ENCODE results near the gene MIXL1. TPM values are rescaled to one million over a fixed set of nuclear protein-coding genes. Genes with fewer than 3 reads are reported as not detected.

Gene MIXL1
- total and polyA plus RNA-seq, 2 of the 13 experiments (the other 11 are each of a cell fraction or from before 2014, with no cell fraction given) = 7.6 to 18.5 TPM

DNA sequence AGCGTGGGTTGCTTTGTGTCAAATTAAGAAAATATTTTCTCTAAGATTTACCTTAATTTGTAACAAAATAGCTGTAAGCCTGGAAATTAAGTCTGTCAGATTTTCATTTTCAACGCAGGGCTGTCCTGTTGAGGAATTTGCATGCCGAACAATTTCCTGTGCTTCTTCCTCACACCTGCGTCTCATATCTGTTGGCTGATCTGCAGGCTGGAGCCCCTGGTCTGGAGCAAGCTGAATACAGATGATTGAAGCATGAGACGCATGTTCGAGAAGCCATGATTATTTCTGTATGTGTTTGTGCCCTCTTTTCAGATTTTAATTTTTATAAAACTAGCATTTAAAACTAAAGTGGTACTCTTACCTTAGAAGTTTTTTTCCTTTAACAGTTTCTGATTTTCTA, 9.8 kb downstream of the MIXL1 start:
- intact Hi-C loops (cut with micrococcal nuclease; ENCODE audit: unreplicated experiment) (no loop called here), in situ Hi-C loops (cut with HindIII; ENCODE audit: extremely low pct_ligation_motif_present, low pct_unique_long_range_greater_than_20kb) (no loop called here)
- ChIA-PET CTCF (ENCODE audit: low intra/inter-chr PET ratio, low total read pairs) (no interaction called here), POLR2A (no interaction called here)
- H3K4me2 ChIP-seq (ENCODE audit: low read depth, low read length) = no peak overlapping the region
- TF ChIP-seq, protein P1, sequence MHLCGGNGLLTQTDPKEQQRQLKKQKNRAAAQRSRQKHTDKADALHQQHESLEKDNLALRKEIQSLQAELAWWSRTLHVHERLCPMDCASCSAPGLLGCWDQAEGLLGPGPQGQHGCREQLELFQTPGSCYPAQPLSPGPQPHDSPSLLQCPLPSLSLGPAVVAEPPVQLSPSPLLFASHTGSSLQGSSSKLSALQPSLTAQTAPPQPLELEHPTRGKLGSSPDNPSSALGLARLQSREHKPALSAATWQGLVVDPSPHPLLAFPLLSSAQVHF (CRISPR knock-in tag; IDR thresholded peaks at IDR 0.05) = no peak
- no peak for TF ChIP-seq ZKSCAN1 (IDR thresholded peaks at IDR 0.05; ENCODE audit: low read length)
- H4K20me1 ChIP-seq (ENCODE audit: insufficient read depth, low read length) = no peaks in the 10 kb centered on the region
- peaks cover 10% of the 10 kb centered on the region for H3K4me1 ChIP-seq (ENCODE audit: insufficient read depth, low read length)
- no peak overlapping the region for H3K27ac ChIP-seq (ENCODE audit: extremely low read length, insufficient read depth, low read length)
- H3K79me2 ChIP-seq (ENCODE audit: insufficient read depth, low read length) = no peaks in the 10 kb centered on the region
- FAIRE-seq (no peak), ATAC-seq (no peak), DNase-seq (ENCODE audit: low spot score) (no peak)
- no peaks in the 10 kb centered on the region for H3K9me3 ChIP-seq (ENCODE audit: low read length)
- WGBS (ENCODE audit: low lambda C conversion rate) = 95% methylated on average over 6 of the region's 6 CpGs
- H3K4me3 ChIP-seq (replicated peaks in 1 of 3; ENCODE audit: insufficient read depth in 1 of 3, low read depth in 2 of 3, low read length in 3 of 3) = no peak overlapping the region
- H3K36me3 ChIP-seq (replicated peaks in 1 of 2; ENCODE audit: control insufficient read depth in 1 of 2, insufficient read depth in 2 of 2, low read length in 2 of 2) = peaks cover 0 to 18% of the 10 kb centered on the region in 2 experiments; a peak in 2 of 5 replicates
- H2AFZ ChIP-seq (ENCODE audit: low read length) = no peak overlapping the region
- no peak overlapping the region for H3K9ac ChIP-seq (ENCODE audit: insufficient read depth, low read depth, low read length)
- no peaks in the 10 kb centered on the region for H3K27me3 ChIP-seq (ENCODE audit: control insufficient read depth in 1 of 2, insufficient read depth in 2 of 2, low read length in 2 of 2)
- BruUV-seq (replicated peaks) = no TSS peak

DNA sequence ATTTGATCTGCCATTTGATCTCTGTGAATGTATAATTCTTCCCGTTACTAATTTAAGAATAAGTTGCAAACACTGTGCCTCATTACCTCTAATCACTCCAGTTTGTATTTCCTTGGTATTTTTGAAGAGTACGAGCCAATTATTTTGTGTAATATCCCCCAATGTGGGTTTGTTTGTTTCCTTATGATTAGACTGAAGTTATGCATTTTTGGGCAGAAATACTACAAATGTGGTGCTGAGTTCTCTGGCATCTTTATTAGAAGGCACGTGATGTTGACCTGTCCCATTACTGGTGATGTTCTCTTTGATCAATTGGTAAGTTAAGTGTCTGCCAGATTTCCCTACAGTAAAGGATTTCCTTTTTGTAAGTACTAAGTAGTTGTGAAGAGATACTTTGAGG, 10.3 kb downstream of the MIXL1 start:
- H3K4me3 ChIP-seq (replicated peaks in 1 of 3; ENCODE audit: insufficient read depth in 1 of 3, low read depth in 2 of 3, low read length in 3 of 3) = no peak overlapping the region
- DNase-seq (ENCODE audit: low spot score) (no peak), FAIRE-seq (no peak), ATAC-seq (no peak)
- H4K20me1 ChIP-seq (ENCODE audit: insufficient read depth, low read length) = no peaks in the 10 kb centered on the region
- TF ChIP-seq ZNF556 (CRISPR knock-in tag; IDR thresholded peaks at IDR 0.05; ENCODE audit: borderline replicate concordance) = no peak
- TF ChIP-seq RELA (CRISPR knock-in tag; IDR thresholded peaks at IDR 0.05) = no peak
- TF ChIP-seq SNAPC2 (CRISPR knock-in tag; IDR thresholded peaks at IDR 0.05) = no peak
- TF ChIP-seq, protein P2, sequence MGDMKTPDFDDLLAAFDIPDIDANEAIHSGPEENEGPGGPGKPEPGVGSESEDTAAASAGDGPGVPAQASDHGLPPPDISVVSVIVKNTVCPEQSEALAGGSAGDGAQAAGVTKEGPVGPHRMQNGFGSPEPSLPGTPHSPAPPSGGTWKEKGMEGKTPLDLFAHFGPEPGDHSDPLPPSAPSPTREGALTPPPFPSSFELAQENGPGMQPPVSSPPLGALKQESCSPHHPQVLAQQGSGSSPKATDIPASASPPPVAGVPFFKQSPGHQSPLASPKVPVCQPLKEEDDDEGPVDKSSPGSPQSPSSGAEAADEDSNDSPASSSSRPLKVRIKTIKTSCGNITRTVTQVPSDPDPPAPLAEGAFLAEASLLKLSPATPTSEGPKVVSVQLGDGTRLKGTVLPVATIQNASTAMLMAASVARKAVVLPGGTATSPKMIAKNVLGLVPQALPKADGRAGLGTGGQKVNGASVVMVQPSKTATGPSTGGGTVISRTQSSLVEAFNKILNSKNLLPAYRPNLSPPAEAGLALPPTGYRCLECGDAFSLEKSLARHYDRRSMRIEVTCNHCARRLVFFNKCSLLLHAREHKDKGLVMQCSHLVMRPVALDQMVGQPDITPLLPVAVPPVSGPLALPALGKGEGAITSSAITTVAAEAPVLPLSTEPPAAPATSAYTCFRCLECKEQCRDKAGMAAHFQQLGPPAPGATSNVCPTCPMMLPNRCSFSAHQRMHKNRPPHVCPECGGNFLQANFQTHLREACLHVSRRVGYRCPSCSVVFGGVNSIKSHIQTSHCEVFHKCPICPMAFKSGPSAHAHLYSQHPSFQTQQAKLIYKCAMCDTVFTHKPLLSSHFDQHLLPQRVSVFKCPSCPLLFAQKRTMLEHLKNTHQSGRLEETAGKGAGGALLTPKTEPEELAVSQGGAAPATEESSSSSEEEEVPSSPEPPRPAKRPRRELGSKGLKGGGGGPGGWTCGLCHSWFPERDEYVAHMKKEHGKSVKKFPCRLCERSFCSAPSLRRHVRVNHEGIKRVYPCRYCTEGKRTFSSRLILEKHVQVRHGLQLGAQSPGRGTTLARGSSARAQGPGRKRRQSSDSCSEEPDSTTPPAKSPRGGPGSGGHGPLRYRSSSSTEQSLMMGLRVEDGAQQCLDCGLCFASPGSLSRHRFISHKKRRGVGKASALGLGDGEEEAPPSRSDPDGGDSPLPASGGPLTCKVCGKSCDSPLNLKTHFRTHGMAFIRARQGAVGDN (CRISPR knock-in tag; IDR thresholded peaks at IDR 0.05) = no peak
- TF ChIP-seq, protein P3, sequence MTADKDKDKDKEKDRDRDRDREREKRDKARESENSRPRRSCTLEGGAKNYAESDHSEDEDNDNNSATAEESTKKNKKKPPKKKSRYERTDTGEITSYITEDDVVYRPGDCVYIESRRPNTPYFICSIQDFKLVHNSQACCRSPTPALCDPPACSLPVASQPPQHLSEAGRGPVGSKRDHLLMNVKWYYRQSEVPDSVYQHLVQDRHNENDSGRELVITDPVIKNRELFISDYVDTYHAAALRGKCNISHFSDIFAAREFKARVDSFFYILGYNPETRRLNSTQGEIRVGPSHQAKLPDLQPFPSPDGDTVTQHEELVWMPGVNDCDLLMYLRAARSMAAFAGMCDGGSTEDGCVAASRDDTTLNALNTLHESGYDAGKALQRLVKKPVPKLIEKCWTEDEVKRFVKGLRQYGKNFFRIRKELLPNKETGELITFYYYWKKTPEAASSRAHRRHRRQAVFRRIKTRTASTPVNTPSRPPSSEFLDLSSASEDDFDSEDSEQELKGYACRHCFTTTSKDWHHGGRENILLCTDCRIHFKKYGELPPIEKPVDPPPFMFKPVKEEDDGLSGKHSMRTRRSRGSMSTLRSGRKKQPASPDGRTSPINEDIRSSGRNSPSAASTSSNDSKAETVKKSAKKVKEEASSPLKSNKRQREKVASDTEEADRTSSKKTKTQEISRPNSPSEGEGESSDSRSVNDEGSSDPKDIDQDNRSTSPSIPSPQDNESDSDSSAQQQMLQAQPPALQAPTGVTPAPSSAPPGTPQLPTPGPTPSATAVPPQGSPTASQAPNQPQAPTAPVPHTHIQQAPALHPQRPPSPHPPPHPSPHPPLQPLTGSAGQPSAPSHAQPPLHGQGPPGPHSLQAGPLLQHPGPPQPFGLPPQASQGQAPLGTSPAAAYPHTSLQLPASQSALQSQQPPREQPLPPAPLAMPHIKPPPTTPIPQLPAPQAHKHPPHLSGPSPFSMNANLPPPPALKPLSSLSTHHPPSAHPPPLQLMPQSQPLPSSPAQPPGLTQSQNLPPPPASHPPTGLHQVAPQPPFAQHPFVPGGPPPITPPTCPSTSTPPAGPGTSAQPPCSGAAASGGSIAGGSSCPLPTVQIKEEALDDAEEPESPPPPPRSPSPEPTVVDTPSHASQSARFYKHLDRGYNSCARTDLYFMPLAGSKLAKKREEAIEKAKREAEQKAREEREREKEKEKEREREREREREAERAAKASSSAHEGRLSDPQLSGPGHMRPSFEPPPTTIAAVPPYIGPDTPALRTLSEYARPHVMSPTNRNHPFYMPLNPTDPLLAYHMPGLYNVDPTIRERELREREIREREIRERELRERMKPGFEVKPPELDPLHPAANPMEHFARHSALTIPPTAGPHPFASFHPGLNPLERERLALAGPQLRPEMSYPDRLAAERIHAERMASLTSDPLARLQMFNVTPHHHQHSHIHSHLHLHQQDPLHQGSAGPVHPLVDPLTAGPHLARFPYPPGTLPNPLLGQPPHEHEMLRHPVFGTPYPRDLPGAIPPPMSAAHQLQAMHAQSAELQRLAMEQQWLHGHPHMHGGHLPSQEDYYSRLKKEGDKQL (CRISPR knock-in tag; IDR thresholded peaks at IDR 0.05; ENCODE audit: low read depth) = no peak
- no peak for TF ChIP-seq MAFG (CRISPR knock-in tag; IDR thresholded peaks at IDR 0.05)
- H3K4me1 ChIP-seq (ENCODE audit: insufficient read depth, low read length) = peaks cover 5% of the 10 kb centered on the region; the same call in 1 of the 2 replicates
- intact Hi-C loops (cut with micrococcal nuclease; ENCODE audit: unreplicated experiment) (no loop called here), in situ Hi-C loops (cut with HindIII; ENCODE audit: extremely low pct_ligation_motif_present, low pct_unique_long_range_greater_than_20kb) (no loop called here)
- H3K9me3 ChIP-seq (ENCODE audit: low read length) = no peaks in the 10 kb centered on the region
- no peaks in the 10 kb centered on the region for H3K79me2 ChIP-seq (ENCODE audit: insufficient read depth, low read length)
- BruUV-seq (replicated peaks) = no TSS peak
- H2AFZ ChIP-seq (ENCODE audit: low read length) = no peak overlapping the region
- no peak overlapping the region for H3K9ac ChIP-seq (ENCODE audit: insufficient read depth, low read depth, low read length)
- peaks cover 0 to 18% of the 10 kb centered on the region in 2 experiments; a peak in 2 of 5 replicates for H3K36me3 ChIP-seq (replicated peaks in 1 of 2; ENCODE audit: control insufficient read depth in 1 of 2, insufficient read depth in 2 of 2, low read length in 2 of 2)
- 96% methylated on average over 3 of the region's 3 CpGs for WGBS (ENCODE audit: low lambda C conversion rate)
- ChIA-PET POLR2A (no interaction called here), CTCF (ENCODE audit: low intra/inter-chr PET ratio, low total read pairs) (no interaction called here)
- H3K27ac ChIP-seq (ENCODE audit: extremely low read length, insufficient read depth, low read length) = no peak overlapping the region
- no peak overlapping the region for H3K4me2 ChIP-seq (ENCODE audit: low read depth, low read length)
- no peaks in the 10 kb centered on the region for H3K27me3 ChIP-seq (ENCODE audit: control insufficient read depth in 1 of 2, insufficient read depth in 2 of 2, low read length in 2 of 2)
